ENCODE data around the gene C1QTNF1. TPM values are rescaled to one million over a fixed set of nuclear protein-coding genes. Genes with fewer than 3 reads are reported as not detected.

Gene C1QTNF1
- total and polyA plus RNA-seq, 9 of the 15 experiments (the other 6 are each of a cell fraction or from before 2014, with no cell fraction given) = 0.09 TPM; not detected in 8

- TF ChIP-seq MGA (IDR thresholded peaks at IDR 0.05) = peak; percentile 20; the same call in 1 of the 2 replicates
- TF ChIP-seq PBX2 (CRISPR knock-in tag; IDR thresholded peaks at IDR 0.05; ENCODE audit: low read depth) = no peak
- TF ChIP-seq PBX2 (tag; conservative IDR thresholded peaks at IDR 0.05; ENCODE audit: low read depth) = 0 out of 2 replicates have a peak, but pooled peaks have one; percentile 15
- TF ChIP-seq HNRNPL (IDR thresholded peaks at IDR 0.05; ENCODE audit: low read depth, low read length) = no peak
- peak; percentile 87 for TF ChIP-seq ATF4 (CRISPR knock-in tag; IDR thresholded peaks at IDR 0.05)
- peak; percentile 96 for TF ChIP-seq MEF2D (tag; conservative IDR thresholded peaks at IDR 0.05; ENCODE audit: low read depth)
- TF ChIP-seq ZNF263 (CRISPR knock-in tag; IDR thresholded peaks at IDR 0.05; ENCODE audit: borderline replicate concordance) = no peak
- peak; percentile 88; the same call in 1 of the 2 replicates for TF ChIP-seq HOMEZ (CRISPR knock-in tag; IDR thresholded peaks at IDR 0.05)
- TF ChIP-seq KAT8 (IDR thresholded peaks at IDR 0.05; ENCODE audit: low read depth) = no peak
Measured at GRCh38 chr17:79011451-79012147, 12.4 kb upstream of the C1QTNF1 start (continued).

Data from K562 (cell line).